ENCODE measurements around the gene SV2C.
A peak's percentile ranks its signal among the peaks of the same experiment; 100 is the strongest.

Gene SV2C

GRCh38 chr5:76143884-76144283 is 60.7 kb downstream of the SV2C start:
- no peaks in the 10 kb centered on the region for H3F3A ChIP-seq (ENCODE audit: low read depth)
- H3K4me3 ChIP-seq (ENCODE audit: low read length, poor library complexity, severe bottlenecking) = no peak overlapping the region
- H3K4me2 ChIP-seq (ENCODE audit: low read depth, low read length, poor library complexity, severe bottlenecking) = no peak overlapping the region
- TF ChIP-seq EZH2phosphoT487 (IDR thresholded peaks at IDR 0.05; ENCODE audit: borderline replicate concordance) (no peak), CTCF (conservative IDR thresholded peaks at IDR 0.05; ENCODE audit: low read length) (no peak)
- no peaks in the 10 kb centered on the region for H3K9me2 ChIP-seq (replicated peaks; ENCODE audit: low read depth, low read length)
- no peak overlapping the region for H2AFZ ChIP-seq (ENCODE audit: low read length)
- H3K36me3 ChIP-seq (ENCODE audit: insufficient read depth, low read length) = no peaks in the 10 kb centered on the region
- peaks cover 3% of the 10 kb centered on the region for H3K27me3 ChIP-seq (ENCODE audit: insufficient read depth, low read length, poor library complexity, severe bottlenecking)
- no peaks in the 10 kb centered on the region for H3K4me1 ChIP-seq (ENCODE audit: insufficient read depth, low read length, poor library complexity, severe bottlenecking)
- no peaks in the 10 kb centered on the region for H3K79me2 ChIP-seq (ENCODE audit: insufficient read depth, low read length)
- no peak overlapping the region for H3K9ac ChIP-seq (ENCODE audit: low read depth, low read length, poor library complexity, severe bottlenecking)
- no peaks in the 10 kb centered on the region for H3K9me3 ChIP-seq (ENCODE audit: insufficient read depth, low read depth, low read length)
- no peaks in the 10 kb centered on the region for H4K20me1 ChIP-seq (ENCODE audit: insufficient read depth, low read length, poor library complexity, severe bottlenecking)

- H4K20me1 ChIP-seq (ENCODE audit: insufficient read depth, low read length, poor library complexity, severe bottlenecking) = no peaks in the 10 kb centered on the region
- no peak overlapping the region for H3K4me3 ChIP-seq (ENCODE audit: low read length, poor library complexity, severe bottlenecking)
- no peaks in the 10 kb centered on the region for H3K9me3 ChIP-seq (ENCODE audit: insufficient read depth, low read depth, low read length)
- no peak overlapping the region for H3K9ac ChIP-seq (ENCODE audit: low read depth, low read length, poor library complexity, severe bottlenecking)
- H3F3A ChIP-seq (ENCODE audit: low read depth) = no peaks in the 10 kb centered on the region
- no peaks in the 10 kb centered on the region for H3K79me2 ChIP-seq (ENCODE audit: insufficient read depth, low read length)
- H2AFZ ChIP-seq (ENCODE audit: low read length) = no peak overlapping the region
- TF ChIP-seq EZH2phosphoT487 (IDR thresholded peaks at IDR 0.05; ENCODE audit: borderline replicate concordance) = no peak
- no peak for TF ChIP-seq CTCF (conservative IDR thresholded peaks at IDR 0.05; ENCODE audit: low read length)
- H3K27me3 ChIP-seq (ENCODE audit: insufficient read depth, low read length, poor library complexity, severe bottlenecking) = peaks cover 3% of the 10 kb centered on the region
- no peaks in the 10 kb centered on the region for H3K4me1 ChIP-seq (ENCODE audit: insufficient read depth, low read length, poor library complexity, severe bottlenecking)
- H3K4me2 ChIP-seq (ENCODE audit: low read depth, low read length, poor library complexity, severe bottlenecking) = no peak overlapping the region
- H3K9me2 ChIP-seq (replicated peaks; ENCODE audit: low read depth, low read length) = no peaks in the 10 kb centered on the region
- no peaks in the 10 kb centered on the region for H3K36me3 ChIP-seq (ENCODE audit: insufficient read depth, low read length)
These were observed 61.5 kb downstream of the SV2C start for GRCh38 chr5:76144513-76145274.

- H3K27me3 ChIP-seq (ENCODE audit: insufficient read depth, low read length, poor library complexity, severe bottlenecking) = no peaks in the 10 kb centered on the region
- no peaks in the 10 kb centered on the region for H3K9me2 ChIP-seq (replicated peaks; ENCODE audit: low read depth, low read length)
- no peaks in the 10 kb centered on the region for H3K79me2 ChIP-seq (ENCODE audit: insufficient read depth, low read length)
- no peaks in the 10 kb centered on the region for H3K36me3 ChIP-seq (ENCODE audit: insufficient read depth, low read length)
- H4K20me1 ChIP-seq (ENCODE audit: insufficient read depth, low read length, poor library complexity, severe bottlenecking) = no peaks in the 10 kb centered on the region
- TF ChIP-seq EZH2phosphoT487 (IDR thresholded peaks at IDR 0.05; ENCODE audit: borderline replicate concordance) (no peak), CTCF (conservative IDR thresholded peaks at IDR 0.05; ENCODE audit: low read length) (peak; percentile 62)
- H3K4me3 ChIP-seq (ENCODE audit: low read length, poor library complexity, severe bottlenecking) = no peak overlapping the region
- no peaks in the 10 kb centered on the region for H3K9me3 ChIP-seq (ENCODE audit: insufficient read depth, low read depth, low read length)
- H3F3A ChIP-seq (ENCODE audit: low read depth) = no peaks in the 10 kb centered on the region
- peak overlapping the region; percentile 53 for H2AFZ ChIP-seq (ENCODE audit: low read length)
- H3K9ac ChIP-seq (ENCODE audit: low read depth, low read length, poor library complexity, severe bottlenecking) = no peak overlapping the region
- no peaks in the 10 kb centered on the region for H3K4me1 ChIP-seq (ENCODE audit: insufficient read depth, low read length, poor library complexity, severe bottlenecking)
- H3K4me2 ChIP-seq (ENCODE audit: low read depth, low read length, poor library complexity, severe bottlenecking) = peak overlapping the region; percentile 20
These were observed 62.8 kb downstream of the SV2C start for GRCh38 chr5:76145945-76146344.

All from Loucy (cell line).